Hippocampal formation (tissue), 2 donors: ENCODE data around the gene MS4A15.
"Not testable (repeated sequence)": the region's sequence is repeated elsewhere in the genome, so short reads cannot be mapped to it uniquely, and the experiment has no call there.

ENCODE experiments used
- DNase-seq, 2 donors: peaks; one replicate each; lab custom pipeline; 2025; lab: John Stamatoyannopoulos, UW

MS4A15 gene

GRCh38 chr11:60809249-60809648, 52.6 kb downstream of the MS4A15 start:
- no peak for DNase-seq

GRCh38 chr11:60809691-60810090, 53.0 kb downstream of the MS4A15 start:
- no peak for DNase-seq

- no peak for DNase-seq
Measured at GRCh38 chr11:60810151-60810550, 53.5 kb downstream of the MS4A15 start.

- no peak for DNase-seq
Measured at GRCh38 chr11:60810569-60810968, 53.9 kb downstream of the MS4A15 start.

GRCh38 chr11:60813324-60813723, 56.7 kb downstream of the MS4A15 start:
- no peak for DNase-seq

GRCh38 chr11:60814112-60814511, 57.4 kb downstream of the MS4A15 start:
- no peak for DNase-seq

- DNase-seq = no peak
Measured at GRCh38 chr11:60816590-60817157, 60.0 kb downstream of the MS4A15 start.

- DNase-seq = no peak
Measured at GRCh38 chr11:60818057-60818456, 61.4 kb downstream of the MS4A15 start.

- no peak for DNase-seq
Measured at GRCh38 chr11:60821827-60822599, 65.3 kb downstream of the MS4A15 start.

GRCh38 chr11:60823745-60824306, 67.2 kb downstream of the MS4A15 start:
- DNase-seq = not testable (repeated sequence)

GRCh38 chr11:60825118-60825517, 68.5 kb downstream of the MS4A15 start:
- no peak for DNase-seq

GRCh38 chr11:60825790-60826189, 69.1 kb downstream of the MS4A15 start:
- DNase-seq = no peak
